ENCODE measurements around the gene GPR3. TPM values are rescaled to one million over a fixed set of nuclear protein-coding genes. Genes with fewer than 3 reads are reported as not detected.

Gene GPR3
- total RNA-seq, 1 experiment from 2014 or later: 4.7 TPM

DNA sequence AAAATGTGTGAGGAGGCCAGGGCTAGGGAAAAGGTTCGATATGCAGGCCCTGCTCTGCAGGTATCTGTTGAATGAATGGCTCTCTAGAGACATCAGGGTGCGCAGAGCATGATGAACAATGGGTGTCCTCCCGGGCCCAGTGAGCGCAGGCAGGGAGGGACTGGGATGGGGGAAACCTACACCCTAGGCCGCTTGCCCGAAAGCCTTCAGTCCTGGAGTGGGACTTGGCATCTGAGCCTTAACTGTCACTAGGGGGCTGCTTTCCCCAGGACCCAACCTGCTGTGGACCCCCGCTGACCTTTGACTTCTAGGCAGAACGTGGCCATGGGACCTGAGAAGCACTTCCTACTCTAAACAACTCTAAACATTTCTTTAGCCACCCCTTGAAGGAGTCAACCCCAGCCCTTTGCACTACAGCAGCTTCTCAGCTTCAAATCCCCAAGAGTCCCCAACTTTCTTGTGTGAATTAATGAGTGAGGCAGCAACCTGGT, 25.2 kb upstream of the GPR3 start:
- Histone ChIP-seq H3K79me2 (ENCODE audit: low read length) (peaks cover 10% of the 10 kb centered on the region), H4K20me1 (ENCODE audit: low read length) (no peaks in the 10 kb centered on the region), H2AFZ (ENCODE audit: low read length) (peak overlapping the region; percentile 99), H3K27ac (ENCODE audit: low read length) (peak overlapping the region; percentile 76), H3K9ac (ENCODE audit: low read length) (peak overlapping the region; percentile 93), H3F3A (ENCODE audit: low read length, unreplicated experiment) (no peaks in the 10 kb centered on the region), H3K4me3 (ENCODE audit: low read length) (peak overlapping the region; percentile 89), H3K36me3 (ENCODE audit: low read depth, low read length) (no peaks in the 10 kb centered on the region), H3K4me2 (ENCODE audit: low read length) (peak overlapping the region; percentile 100), H3K9me3 (ENCODE audit: low read length) (no peaks in the 10 kb centered on the region), H3K27me3 (ENCODE audit: low read length) (no peaks in the 10 kb centered on the region), H3K4me1 (ENCODE audit: insufficient read depth, low read length) (peaks cover 13% of the 10 kb centered on the region), H3K9me2 (replicated peaks; ENCODE audit: low read length) (no peaks in the 10 kb centered on the region)
- no peak for ATAC-seq
- intact Hi-C loops (cut with micrococcal nuclease): loop anchor here (2.0 kb wide), 1 partner anchor 44 kb away; the partner anchor contains the start of gene TMEM222
- POLR2A ChIA-PET (ENCODE audit: unreplicated experiment): interaction anchor here (0.6 kb wide), 2 partner anchors 19 to 463 kb away, joined by 4 to 11 read pairs; partner anchors contain the start of gene PPP1R8
- no TSS peak for BruUV-seq (replicated peaks)
- CTCF ChIA-PET: interaction anchor here (0.5 to 2.5 kb wide), 4 partner anchors 9 to 67 kb away, joined by 3 to 11 read pairs (median 4); no protein-coding TSS in a partner anchor
- no peak for TF ChIP-seq CTCF (conservative IDR thresholded peaks at IDR 0.05; ENCODE audit: low read depth, low read length)
- TF ChIP-seq EZH2phosphoT487 (IDR thresholded peaks at IDR 0.05; ENCODE audit: borderline replicate concordance, low read length): no peak
- TF ChIP-seq EZH2 (IDR thresholded peaks at IDR 0.05; ENCODE audit: low read length, unreplicated experiment): no peak
- DNase-seq: no peak

- TF ChIP-seq EZH2phosphoT487 (IDR thresholded peaks at IDR 0.05; ENCODE audit: borderline replicate concordance, low read length) (no peak), EZH2 (IDR thresholded peaks at IDR 0.05; ENCODE audit: low read length, unreplicated experiment) (no peak), CTCF (conservative IDR thresholded peaks at IDR 0.05; ENCODE audit: low read depth, low read length) (peak; percentile 54)
- Histone ChIP-seq H3K9me2 (replicated peaks; ENCODE audit: low read length) (no peaks in the 10 kb centered on the region), H3K9ac (ENCODE audit: low read length) (no peak overlapping the region), H3K4me1 (ENCODE audit: insufficient read depth, low read length) (peaks cover 13% of the 10 kb centered on the region), H3K36me3 (ENCODE audit: low read depth, low read length) (no peaks in the 10 kb centered on the region), H3K79me2 (ENCODE audit: low read length) (peaks cover 10% of the 10 kb centered on the region), H2AFZ (ENCODE audit: low read length) (no peak overlapping the region), H3K4me3 (ENCODE audit: low read length) (no peak overlapping the region), H3K9me3 (ENCODE audit: low read length) (no peaks in the 10 kb centered on the region), H3F3A (ENCODE audit: low read length, unreplicated experiment) (no peaks in the 10 kb centered on the region), H4K20me1 (ENCODE audit: low read length) (no peaks in the 10 kb centered on the region), H3K27me3 (ENCODE audit: low read length) (no peaks in the 10 kb centered on the region), H3K27ac (ENCODE audit: low read length) (no peak overlapping the region), H3K4me2 (ENCODE audit: low read length) (no peak overlapping the region)
- ChIA-PET CTCF (interaction anchor here (0.8 kb wide), 1 partner anchor 51 kb away, joined by 3 read pairs; no protein-coding TSS in a partner anchor), POLR2A (ENCODE audit: unreplicated experiment) (no interaction called here)
- ATAC-seq: no peak
- BruUV-seq (replicated peaks): no TSS peak
- intact Hi-C loops (cut with micrococcal nuclease): no loop called here
- DNase-seq: peak; percentile 44
Observed at GRCh38 chr1:27368869-27369582, 23.4 kb upstream of the GPR3 start.

Measured in PC-3 (cell line).